HG03039 (cell line): ENCODE data around the gene DNAJC4.

ENCODE experiments used
- ATAC-seq: cut with Tn5 transposase; IDR thresholded peaks from one replicate; pipeline ENCODE4 v1.9.1; 2021; ENCODE audit warnings: mild to moderate bottlenecking, moderate library complexity; ENCODE audit not compliant: unreplicated experiment

The DNAJC4 gene

GRCh38 chr11:64269540-64270220 is 39.3 kb downstream of the DNAJC4 start:
- peak; percentile 68 for ATAC-seq

GRCh38 chr11:64275031-64275800 is 44.9 kb downstream of the DNAJC4 start:
- ATAC-seq: no peak

- no peak for ATAC-seq
Observed at GRCh38 chr11:64275841-64276240, 45.5 kb downstream of the DNAJC4 start.

- no peak for ATAC-seq
Observed at GRCh38 chr11:64276653-64277431, 46.5 kb downstream of the DNAJC4 start.

GRCh38 chr11:64278576-64279190 is 48.3 kb downstream of the DNAJC4 start:
- ATAC-seq: no peak

GRCh38 chr11:64281957-64282770 is 51.8 kb downstream of the DNAJC4 start:
- no peak for ATAC-seq

GRCh38 chr11:64283092-64283491 is 52.7 kb downstream of the DNAJC4 start:
- ATAC-seq: no peak
